GM19193 (cell line): ENCODE results near the gene KRTAP5-8.

Experiments used
- POLR2A ChIP-seq: IDR thresholded peaks from 4 replicates; pipeline ENCODE4 v1.6.1; 2011; ENCODE audit not compliant: insufficient read depth, insufficient read length; ENCODE audit errors: extremely low read depth

KRTAP5-8 gene

GRCh38 chr11:71556018-71556417 lies 18.2 kb downstream of the KRTAP5-8 start:
- no peak for TF ChIP-seq POLR2A

- TF ChIP-seq POLR2A, result no peak
These were observed 19.4 kb downstream of the KRTAP5-8 start for GRCh38 chr11:71557257-71557656.

GRCh38 chr11:71558996-71559395 lies 21.2 kb downstream of the KRTAP5-8 start:
- TF ChIP-seq POLR2A, result no peak

GRCh38 chr11:71562120-71562519 lies 24.3 kb downstream of the KRTAP5-8 start:
- no peak for TF ChIP-seq POLR2A

- no peak for TF ChIP-seq POLR2A
These were observed 25.6 kb downstream of the KRTAP5-8 start for GRCh38 chr11:71563406-71563805.

- no peak for TF ChIP-seq POLR2A
These were observed 26.6 kb downstream of the KRTAP5-8 start for GRCh38 chr11:71564430-71564829.

GRCh38 chr11:71565263-71565662 lies 27.4 kb downstream of the KRTAP5-8 start, which contains the start of gene KRTAP5-10:
Gene KRTAP5-10 (plus strand): TSS chr11:71565563. CDS start chr11:71565588, 25 bp downstream.
- no peak for TF ChIP-seq POLR2A

GRCh38 chr11:71566081-71566620 lies 28.3 kb downstream of the KRTAP5-8 start:
- TF ChIP-seq POLR2A, result no peak

GRCh38 chr11:71568704-71569349 lies 31.0 kb downstream of the KRTAP5-8 start:
- no peak for TF ChIP-seq POLR2A

- no peak for TF ChIP-seq POLR2A
These were observed 35.0 kb downstream of the KRTAP5-8 start for GRCh38 chr11:71572811-71573210.

- TF ChIP-seq POLR2A, result no peak
These were observed 36.6 kb downstream of the KRTAP5-8 start for GRCh38 chr11:71574418-71574817.

GRCh38 chr11:71575723-71576424 lies 38.0 kb downstream of the KRTAP5-8 start:
- no peak for TF ChIP-seq POLR2A

GRCh38 chr11:71577469-71578004 lies 39.7 kb downstream of the KRTAP5-8 start:
- no peak for TF ChIP-seq POLR2A

- TF ChIP-seq POLR2A, result no peak
These were observed 42.5 kb downstream of the KRTAP5-8 start for GRCh38 chr11:71580057-71581003.

- no peak for TF ChIP-seq POLR2A
These were observed 44.0 kb downstream of the KRTAP5-8 start for GRCh38 chr11:71581826-71582225.
